Measurements from ENCODE around the gene SMARCC1. TPM values are rescaled to one million over a fixed set of nuclear protein-coding genes. Genes with fewer than 3 reads are reported as not detected.

Gene SMARCC1
- total RNA-seq, 2 donors from 2014 or later = 11.6 to 19.3 TPM

DNA sequence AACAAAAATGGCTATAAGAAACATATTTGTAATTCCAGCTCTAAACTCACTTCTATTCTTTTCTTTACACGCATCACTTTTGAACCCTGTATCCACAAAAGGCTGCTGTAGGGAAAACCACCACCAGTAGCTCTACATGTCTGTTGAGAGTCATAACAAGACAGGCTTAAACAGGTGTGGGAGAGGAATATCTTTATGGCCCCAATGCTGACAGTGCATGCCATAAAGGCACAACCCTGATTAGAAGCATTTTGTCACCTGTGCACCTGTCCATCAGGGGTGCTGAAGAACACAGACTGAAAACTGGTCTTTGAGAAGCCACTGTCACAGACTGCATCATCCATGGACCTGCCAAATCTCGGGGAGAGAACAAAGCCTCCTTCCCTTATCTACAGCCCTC is 191.5 kb downstream of the SMARCC1 start:
- no peak for DNase-seq (ENCODE audit: low spot score)
- no peak overlapping the region for H3K27ac ChIP-seq
- H3K36me3 ChIP-seq = peaks cover 29% of the 10 kb centered on the region
- no peaks in the 10 kb centered on the region for H3K9me3 ChIP-seq
- H3K4me3 ChIP-seq = no peak overlapping the region
- no peaks in the 10 kb centered on the region for H3K27me3 ChIP-seq
- H3K4me1 ChIP-seq = no peaks in the 10 kb centered on the region
- TF ChIP-seq, protein P1, sequence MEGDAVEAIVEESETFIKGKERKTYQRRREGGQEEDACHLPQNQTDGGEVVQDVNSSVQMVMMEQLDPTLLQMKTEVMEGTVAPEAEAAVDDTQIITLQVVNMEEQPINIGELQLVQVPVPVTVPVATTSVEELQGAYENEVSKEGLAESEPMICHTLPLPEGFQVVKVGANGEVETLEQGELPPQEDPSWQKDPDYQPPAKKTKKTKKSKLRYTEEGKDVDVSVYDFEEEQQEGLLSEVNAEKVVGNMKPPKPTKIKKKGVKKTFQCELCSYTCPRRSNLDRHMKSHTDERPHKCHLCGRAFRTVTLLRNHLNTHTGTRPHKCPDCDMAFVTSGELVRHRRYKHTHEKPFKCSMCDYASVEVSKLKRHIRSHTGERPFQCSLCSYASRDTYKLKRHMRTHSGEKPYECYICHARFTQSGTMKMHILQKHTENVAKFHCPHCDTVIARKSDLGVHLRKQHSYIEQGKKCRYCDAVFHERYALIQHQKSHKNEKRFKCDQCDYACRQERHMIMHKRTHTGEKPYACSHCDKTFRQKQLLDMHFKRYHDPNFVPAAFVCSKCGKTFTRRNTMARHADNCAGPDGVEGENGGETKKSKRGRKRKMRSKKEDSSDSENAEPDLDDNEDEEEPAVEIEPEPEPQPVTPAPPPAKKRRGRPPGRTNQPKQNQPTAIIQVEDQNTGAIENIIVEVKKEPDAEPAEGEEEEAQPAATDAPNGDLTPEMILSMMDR (IDR thresholded peaks at IDR 0.05) = no peak

DNA sequence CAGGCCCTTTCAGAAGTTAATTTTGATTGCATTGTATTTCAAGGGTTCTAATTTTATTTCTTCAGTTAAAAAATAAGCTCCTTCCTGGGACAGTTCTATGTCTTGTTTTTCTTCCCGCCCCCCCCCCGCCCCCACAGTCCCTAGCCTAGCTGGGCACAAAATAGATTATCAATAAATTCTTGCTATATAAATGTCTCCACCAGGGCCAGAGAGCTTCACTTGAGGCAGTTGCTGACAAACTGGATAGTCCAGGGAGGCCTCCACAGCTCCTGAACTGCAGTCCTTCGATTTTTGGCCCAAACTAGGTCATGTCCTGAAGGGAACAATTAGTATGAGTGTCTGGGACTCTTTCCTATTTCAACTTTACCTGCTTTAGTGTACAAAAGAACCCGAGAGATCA is 193.1 kb downstream of the SMARCC1 start:
- H3K4me3 ChIP-seq = no peak overlapping the region
- DNase-seq (ENCODE audit: low spot score) = no peak
- H3K27ac ChIP-seq = no peak overlapping the region
- H3K9me3 ChIP-seq = no peaks in the 10 kb centered on the region
- H3K4me1 ChIP-seq = no peaks in the 10 kb centered on the region
- TF ChIP-seq, protein P1 (IDR thresholded peaks at IDR 0.05) = no peak
- peaks cover 34% of the 10 kb centered on the region for H3K36me3 ChIP-seq
- H3K27me3 ChIP-seq = no peaks in the 10 kb centered on the region

DNA sequence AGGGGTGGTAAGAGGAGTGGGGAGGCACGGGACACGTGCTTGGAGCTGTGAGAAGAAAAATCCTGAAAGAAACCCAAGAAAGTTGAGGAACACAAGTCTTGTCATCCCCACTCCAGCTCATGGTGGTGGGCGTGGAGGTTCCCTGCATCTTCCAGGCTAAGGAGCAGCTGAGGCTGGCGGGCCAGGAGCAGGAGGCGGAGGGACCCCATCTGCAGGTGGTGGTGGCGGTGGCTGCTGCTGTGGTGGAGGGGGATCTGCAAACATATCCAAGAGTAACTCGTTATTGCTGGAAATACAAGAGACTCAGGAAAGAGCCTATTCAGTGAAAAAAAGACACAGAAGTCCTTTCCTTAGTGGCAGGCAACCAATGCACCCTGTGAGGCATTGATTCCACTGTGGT is 193.6 kb downstream of the SMARCC1 start:
- H3K27ac ChIP-seq = no peak overlapping the region
- no peaks in the 10 kb centered on the region for H3K9me3 ChIP-seq
- no peak for DNase-seq (ENCODE audit: low spot score)
- H3K27me3 ChIP-seq = no peaks in the 10 kb centered on the region
- H3K4me3 ChIP-seq = no peak overlapping the region
- no peaks in the 10 kb centered on the region for H3K4me1 ChIP-seq
- TF ChIP-seq, protein P1 (IDR thresholded peaks at IDR 0.05) = no peak
- peaks cover 34% of the 10 kb centered on the region for H3K36me3 ChIP-seq

DNA sequence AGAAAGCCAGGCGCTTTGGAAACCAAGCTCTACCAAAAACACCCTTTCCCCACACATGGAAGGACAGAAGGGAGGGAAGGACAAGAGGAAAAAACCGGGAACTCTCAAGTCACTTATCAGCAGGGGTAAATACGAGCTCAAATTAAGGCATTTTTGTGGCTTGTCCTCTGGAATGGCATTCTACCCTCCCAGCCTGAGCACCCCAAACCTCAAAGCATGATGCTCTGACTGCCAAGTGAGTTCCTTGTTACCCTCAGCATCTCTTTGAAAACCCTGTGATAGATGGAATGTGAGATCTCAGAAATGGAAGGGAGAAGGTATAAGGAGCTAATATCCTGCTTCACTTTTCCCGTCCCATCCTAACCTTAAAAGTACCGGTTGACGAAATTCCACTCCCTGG is 194.9 kb downstream of the SMARCC1 start:
- TF ChIP-seq, protein P1 (IDR thresholded peaks at IDR 0.05) = no peak
- H3K4me1 ChIP-seq = no peaks in the 10 kb centered on the region
- no peaks in the 10 kb centered on the region for H3K9me3 ChIP-seq
- no peak for DNase-seq (ENCODE audit: low spot score)
- peaks cover 34% of the 10 kb centered on the region for H3K36me3 ChIP-seq
- no peaks in the 10 kb centered on the region for H3K27me3 ChIP-seq
- H3K4me3 ChIP-seq = no peak overlapping the region
- H3K27ac ChIP-seq = no peak overlapping the region

DNA sequence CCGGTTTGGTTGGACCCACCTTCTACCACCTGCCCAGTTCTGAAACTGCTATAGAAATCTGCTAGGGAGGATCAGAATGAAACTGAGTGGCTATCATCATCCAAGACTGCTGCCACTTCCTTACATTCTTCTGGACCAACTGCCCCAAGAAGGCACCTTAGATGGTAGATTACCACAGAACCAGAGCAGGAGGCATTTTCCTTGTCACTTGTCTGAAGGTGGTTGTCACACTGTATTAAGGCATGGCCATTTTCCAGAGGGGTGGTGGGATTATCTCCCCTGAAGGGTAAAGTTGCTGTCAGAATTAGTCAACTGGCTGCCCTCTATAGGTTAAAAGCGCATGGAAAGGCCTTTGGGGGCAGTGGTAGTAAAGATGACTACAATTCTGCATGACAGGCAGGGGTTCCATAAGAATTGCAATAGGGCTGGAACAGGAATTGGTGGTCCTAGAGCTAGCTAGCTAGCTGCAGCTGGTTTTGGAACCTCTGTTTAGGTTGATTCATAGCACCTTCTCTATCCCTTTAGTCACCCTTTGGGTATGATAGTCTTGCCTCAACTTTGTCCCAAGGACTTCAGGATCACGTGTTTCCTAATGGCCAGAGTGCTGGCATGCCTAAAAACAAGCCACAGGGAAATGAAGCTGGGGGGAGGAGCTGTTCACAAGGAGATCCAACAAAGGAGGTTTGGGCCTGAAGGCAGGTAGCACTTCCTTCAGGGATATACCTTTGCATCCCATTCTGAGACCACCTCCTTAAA is 198.2 kb downstream of the SMARCC1 start:
- DNase-seq (ENCODE audit: low spot score) = no peak
- Histone ChIP-seq H3K36me3 (peaks cover 14% of the 10 kb centered on the region), H3K27me3 (no peaks in the 10 kb centered on the region), H3K4me1 (peaks cover 0 to 6% of the 10 kb centered on the region in 2 donors), H3K9me3 (no peaks in the 10 kb centered on the region), H3K4me3 (no peak overlapping the region), H3K27ac (no peak overlapping the region)
- TF ChIP-seq, protein P1 (IDR thresholded peaks at IDR 0.05) = no peak

DNA sequence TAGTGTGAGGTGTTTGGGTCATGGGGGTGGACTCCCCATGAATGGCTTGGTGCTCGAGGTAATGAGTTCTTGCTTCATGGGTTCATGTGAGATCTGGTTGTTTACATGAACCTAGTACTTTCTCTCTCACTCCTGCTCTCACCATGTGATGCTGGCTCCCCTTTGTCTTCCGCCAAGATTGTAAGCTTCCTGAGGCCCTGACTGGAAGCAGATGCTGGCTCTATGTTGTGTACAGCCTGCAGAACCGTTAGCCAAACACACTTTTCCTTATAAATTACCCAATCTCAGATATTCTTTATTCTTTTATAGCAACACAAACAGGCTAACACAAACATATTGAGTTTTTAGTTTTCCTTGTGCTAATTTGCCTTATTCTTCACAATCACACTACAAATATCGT is 199.9 kb downstream of the SMARCC1 start:
- Histone ChIP-seq H3K4me1 (peaks cover 0 to 14% of the 10 kb centered on the region in 2 donors), H3K9me3 (no peaks in the 10 kb centered on the region), H3K27me3 (no peaks in the 10 kb centered on the region), H3K4me3 (no peak overlapping the region), H3K27ac (no peak overlapping the region), H3K36me3 (peaks cover 5% of the 10 kb centered on the region)
- DNase-seq (ENCODE audit: low spot score) = no peak
- TF ChIP-seq, protein P1 (IDR thresholded peaks at IDR 0.05) = no peak

Measured in right atrium auricular region (tissue), 2 donors.